ENCODE measurements around the gene COMMD10.

- TF ChIP-seq EZH2 (IDR thresholded peaks at IDR 0.05; ENCODE audit: insufficient read depth, poor library complexity, severe bottlenecking) = no peak
- no peak for TF ChIP-seq EZH2phosphoT487 (IDR thresholded peaks at IDR 0.05; ENCODE audit: insufficient read depth, low read depth)
These were observed 256.0 kb downstream of the COMMD10 start for GRCh38 chr5:116340799-116341198.

Data from GM23248 (cell line).